ENCODE data around the gene FRRS1. TPM values are rescaled to one million over a fixed set of nuclear protein-coding genes. Genes with fewer than 3 reads are reported as not detected.

FRRS1 gene
- polyA plus RNA-seq, 3 donors: 0.61 to 2.1 (median 2.1) TPM

DNA sequence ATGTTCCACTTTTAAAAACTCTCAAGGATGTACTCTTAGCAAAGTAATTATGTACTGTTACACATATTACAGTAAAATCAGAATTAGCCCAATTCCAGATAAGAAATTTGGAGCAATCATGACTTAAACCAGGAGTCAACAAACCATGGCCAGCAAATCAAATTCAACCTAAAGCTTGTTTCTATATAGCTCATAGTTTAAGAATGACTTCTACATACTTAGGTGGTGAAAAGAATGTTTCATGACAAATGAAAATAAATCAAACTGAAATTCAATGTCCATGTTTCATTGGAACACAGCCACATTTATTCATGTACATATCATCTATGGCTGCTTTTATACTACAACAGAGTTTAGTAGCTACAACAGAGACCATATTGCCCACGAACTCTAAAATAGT is 35.1 kb downstream of the FRRS1 start:
- no CpG with 5 or more reads among the region's 1 CpG for WGBS (ENCODE audit: insufficient coverage)
- no peak for TF ChIP-seq CTCF (IDR thresholded peaks at IDR 0.05)
- no peak overlapping the region for H3K9ac ChIP-seq (ENCODE audit: insufficient read depth, low read length, poor library complexity, severe bottlenecking)
- H3K36me3 ChIP-seq (replicated peaks in 1 of 2; ENCODE audit: control insufficient read depth in 1 of 2, insufficient read depth in 2 of 2, low read length in 2 of 2): peaks cover 0 to 6% of the 10 kb centered on the region in 2 donors
- Mint-ChIP-seq H3K9me3 (peaks cover 0 to 3% (median 0%) of the 10 kb centered on the region in 7 donors), H3K4me3 (no peak overlapping the region), H3K36me3 (peaks cover 28% of the 10 kb centered on the region in 2 donors), H3K4me1 (peaks cover 9% of the 10 kb centered on the region), H3K27me3 (ENCODE audit: low read depth in 3 of 3) (peaks cover 0 to 1% (median 0%) of the 10 kb centered on the region in 3 donors), H3K27ac (no peak overlapping the region)
- no peak for DNase-seq
- H2AFZ ChIP-seq (ENCODE audit: insufficient read depth, low read depth, low read length, poor library complexity, severe bottlenecking): no peak overlapping the region
- intact Hi-C loops (cut with micrococcal nuclease): no loop called here
- H3K4me3 ChIP-seq (replicated peaks in 1 of 3; ENCODE audit: low read depth in 2 of 3, low read length in 3 of 3): no peak overlapping the region
- H3K79me2 ChIP-seq (ENCODE audit: insufficient read depth, low read length): no peaks in the 10 kb centered on the region
- H3K4me1 ChIP-seq (ENCODE audit: control insufficient read depth in 1 of 2, insufficient read depth in 2 of 2, low read length in 2 of 2): peaks cover 3 to 6% of the 10 kb centered on the region in 2 donors
- H3K27me3 ChIP-seq (ENCODE audit: control insufficient read depth in 2 of 2, insufficient read depth in 2 of 2, low read length in 2 of 2): no peaks in the 10 kb centered on the region
- no peaks in the 10 kb centered on the region for H3K9me3 ChIP-seq (replicated peaks in 1 of 2; ENCODE audit: control insufficient read depth in 1 of 2, insufficient read depth in 1 of 2, low read length in 2 of 2)
- H3K27ac ChIP-seq (ENCODE audit: low read depth in 1 of 2, low read length in 2 of 2): no peak overlapping the region
- no peaks in the 10 kb centered on the region for H4K20me1 ChIP-seq (ENCODE audit: insufficient read depth, low read length)
- H3K4me2 ChIP-seq (replicated peaks; ENCODE audit: extremely low read depth, low read length, poor library complexity, severe bottlenecking): no peak overlapping the region

- WGBS (ENCODE audit: insufficient coverage): 75% methylated on average over 2 of the region's 4 CpGs
- no peaks in the 10 kb centered on the region for H4K20me1 ChIP-seq (ENCODE audit: insufficient read depth, low read length)
- peaks cover 27% of the 10 kb centered on the region in 2 donors for H3K36me3 Mint-ChIP-seq
Observed at GRCh38 chr1:99728494-99729235, 37.8 kb downstream of the FRRS1 start.

More at GRCh38 chr1:99728494-99729235, 37.8 kb downstream of the FRRS1 start:
- no peaks in the 10 kb centered on the region for H3K79me2 ChIP-seq (ENCODE audit: insufficient read depth, low read length)
- peak in 1 of 3 donors; percentile 17 for DNase-seq
- H3K27me3 ChIP-seq (ENCODE audit: control insufficient read depth in 2 of 2, insufficient read depth in 2 of 2, low read length in 2 of 2): no peaks in the 10 kb centered on the region
- no peaks in the 10 kb centered on the region for H3K9me3 ChIP-seq (replicated peaks in 1 of 2; ENCODE audit: control insufficient read depth in 1 of 2, insufficient read depth in 1 of 2, low read length in 2 of 2)
- Mint-ChIP-seq H3K4me3 (peak overlapping the region in 1 of 2 donors; percentile 61), H3K9me3 (peaks cover 0 to 3% (median 0%) of the 10 kb centered on the region in 7 donors), H3K27ac (peak overlapping the region in 3 of 7 donors; percentile 5 to 26 (median 10)), H3K27me3 (ENCODE audit: low read depth in 3 of 3) (peaks cover 0 to 1% (median 0%) of the 10 kb centered on the region in 3 donors), H3K4me1 (peaks cover 13% of the 10 kb centered on the region)
- H3K27ac ChIP-seq (ENCODE audit: low read depth in 1 of 2, low read length in 2 of 2): no peak overlapping the region
- H3K4me2 ChIP-seq (replicated peaks; ENCODE audit: extremely low read depth, low read length, poor library complexity, severe bottlenecking): no peak overlapping the region
- peak; percentile 56 for TF ChIP-seq CTCF (IDR thresholded peaks at IDR 0.05)
- intact Hi-C loops (cut with micrococcal nuclease): no loop called here
- H3K4me1 ChIP-seq (ENCODE audit: control insufficient read depth in 1 of 2, insufficient read depth in 2 of 2, low read length in 2 of 2): peaks cover 3 to 6% of the 10 kb centered on the region in 2 donors
- no peak overlapping the region for H3K4me3 ChIP-seq (replicated peaks in 1 of 3; ENCODE audit: low read depth in 2 of 3, low read length in 3 of 3)
- H3K36me3 ChIP-seq (replicated peaks in 1 of 2; ENCODE audit: control insufficient read depth in 1 of 2, insufficient read depth in 2 of 2, low read length in 2 of 2): peaks cover 6% of the 10 kb centered on the region in 2 donors
- no peak overlapping the region for H2AFZ ChIP-seq (ENCODE audit: insufficient read depth, low read depth, low read length, poor library complexity, severe bottlenecking)
- H3K9ac ChIP-seq (ENCODE audit: insufficient read depth, low read length, poor library complexity, severe bottlenecking): no peak overlapping the region
